ENCODE measurements around the gene RFX4. TPM values are rescaled to one million over a fixed set of nuclear protein-coding genes. Genes with fewer than 3 reads are reported as not detected.
"Not testable (repeated sequence)": the region's sequence is repeated elsewhere in the genome, so short reads cannot be mapped to it uniquely, and the experiment has no call there.

RFX4 gene
- total RNA-seq, 6 donors from 2014 or later = not detected

GRCh38 chr12:106601496-106601895 lies 18.7 kb downstream of the RFX4 start:
- Histone ChIP-seq H3K9me3 (no peaks in the 10 kb centered on the region), H3K4me3 (no peak overlapping the region), H3K4me1 (no peaks in the 10 kb centered on the region), H3K27me3 (no peaks in the 10 kb centered on the region), H3K36me3 (no peaks in the 10 kb centered on the region), H3K27ac (no peak overlapping the region)
- DNase-seq (peak in 1 of 2 donors; percentile 44), ATAC-seq (ENCODE audit: low FRiP score in 2 of 2) (no peak)
- 78 to 89% methylated on average over 11 of the region's 11 CpGs for WGBS, 2 donors
- no peak for TF ChIP-seq POLR2A (IDR thresholded peaks at IDR 0.05)
- TF ChIP-seq EP300 (IDR thresholded peaks at IDR 0.05) = no peak
- no peak for TF ChIP-seq POLR2AphosphoS5 (IDR thresholded peaks at IDR 0.05)
- no peak for TF ChIP-seq CTCF (IDR thresholded peaks at IDR 0.05)

GRCh38 chr12:106602076-106602475 lies 19.3 kb downstream of the RFX4 start:
- no peak overlapping the region for H3K27ac ChIP-seq
- ATAC-seq (ENCODE audit: low FRiP score in 2 of 2) (no peak), DNase-seq (no peak)
- H3K27me3 ChIP-seq = no peaks in the 10 kb centered on the region
- 79 to 89% methylated on average over 4 of the region's 4 CpGs for WGBS, 2 donors
- H3K4me3 ChIP-seq = no peak overlapping the region
- H3K4me1 ChIP-seq = no peaks in the 10 kb centered on the region
- TF ChIP-seq CTCF (IDR thresholded peaks at IDR 0.05) (no peak), POLR2A (IDR thresholded peaks at IDR 0.05) (no peak), POLR2AphosphoS5 (IDR thresholded peaks at IDR 0.05) (no peak), EP300 (IDR thresholded peaks at IDR 0.05) (no peak)
- H3K9me3 ChIP-seq = no peaks in the 10 kb centered on the region
- no peaks in the 10 kb centered on the region for H3K36me3 ChIP-seq

- no peak for DNase-seq
- no peak for ATAC-seq (ENCODE audit: low FRiP score in 2 of 2)
- Histone ChIP-seq H3K27me3 (no peaks in the 10 kb centered on the region), H3K4me3 (no peak overlapping the region), H3K9me3 (no peaks in the 10 kb centered on the region), H3K4me1 (no peaks in the 10 kb centered on the region), H3K36me3 (no peaks in the 10 kb centered on the region), H3K27ac (no peak overlapping the region)
- no peak for TF ChIP-seq CTCF (IDR thresholded peaks at IDR 0.05)
- TF ChIP-seq POLR2AphosphoS5 (IDR thresholded peaks at IDR 0.05) = no peak
- TF ChIP-seq EP300 (IDR thresholded peaks at IDR 0.05) = no peak
- no peak for TF ChIP-seq POLR2A (IDR thresholded peaks at IDR 0.05)
- 80 to 81% methylated on average over 2 of the region's 2 CpGs for WGBS, 2 donors
These were observed 22.4 kb downstream of the RFX4 start for GRCh38 chr12:106605254-106605653.

GRCh38 chr12:106620588-106620987 lies 37.8 kb downstream of the RFX4 start:
- peaks cover 0 to 16% (median 6%) of the 10 kb centered on the region in 4 donors for H3K9me3 ChIP-seq
- ATAC-seq (ENCODE audit: low FRiP score in 2 of 2) = not testable (repeated sequence)
- 91 to 95% methylated on average over 5 of the region's 5 CpGs for WGBS, 2 donors

GRCh38 chr12:106625976-106626375 lies 43.2 kb downstream of the RFX4 start:
- H3K27me3 ChIP-seq = no peaks in the 10 kb centered on the region
- peaks cover 0 to 5% (median 2%) of the 10 kb centered on the region in 4 donors for H3K9me3 ChIP-seq
- TF ChIP-seq CTCF (IDR thresholded peaks at IDR 0.05) (no peak), POLR2A (IDR thresholded peaks at IDR 0.05) (no peak), EP300 (IDR thresholded peaks at IDR 0.05) (no peak), POLR2AphosphoS5 (IDR thresholded peaks at IDR 0.05) (no peak)
- ATAC-seq (ENCODE audit: low FRiP score in 2 of 2) = no peak
- H3K4me1 ChIP-seq = no peaks in the 10 kb centered on the region
- DNase-seq = no peak
- H3K4me3 ChIP-seq = no peak overlapping the region
- no peaks in the 10 kb centered on the region for H3K36me3 ChIP-seq
- no peak overlapping the region for H3K27ac ChIP-seq

More at GRCh38 chr12:106620588-106620987, 37.8 kb downstream of the RFX4 start:
- not testable (repeated sequence) for H3K27me3 ChIP-seq, H3K4me3 ChIP-seq, DNase-seq, H3K4me1 ChIP-seq, H3K36me3 ChIP-seq, H3K27ac ChIP-seq

Measured in upper lobe of left lung (tissue), 6 donors.